Activated T-helper 1 cell treated with anti-CD3 and anti-CD28 coated beads, Interleukin-12 subunit alpha, Interleukin-12 subunit beta, Interleukin-2, Interleukin-4 antibody, amounts not matched to agents 30 ng/mL and 10 ng/mL and 1 ng/mL, durations not matched to agents 14 hours and 24 hours and 36 hours (primary cell): Measurements from ENCODE around the gene LRP8. TPM values are rescaled to one million over a fixed set of nuclear protein-coding genes. Genes with fewer than 3 reads are reported as not detected.

Source experiments
- DNase-seq: peaks from one replicate; pipeline ENCODE4 v3.0.0; 2021; ENCODE audit warnings: low spot score
- H3K27ac Mint-ChIP-seq: one replicate; pipeline ENCODE4 v1.8.0; 2021; ENCODE audit warnings: mild to moderate bottlenecking, mixed read lengths
- H3K27me3 Mint-ChIP-seq: one replicate; pipeline ENCODE4 v1.8.0; 2022; ENCODE audit warnings: mild to moderate bottlenecking, moderate library complexity, mixed read lengths; ENCODE audit not compliant: insufficient read depth
- H3K36me3 Mint-ChIP-seq: one replicate; pipeline ENCODE4 v1.8.0; 2021; ENCODE audit warnings: low read depth, mixed read lengths
- H3K4me1 Mint-ChIP-seq: one replicate; pipeline ENCODE4 v1.8.0; 2021; ENCODE audit warnings: low read depth, mixed read lengths
- H3K4me3 Mint-ChIP-seq: one replicate; pipeline ENCODE4 v1.8.0; 2021; ENCODE audit warnings: mild to moderate bottlenecking, moderate library complexity, mixed read lengths
- H3K9me3 Mint-ChIP-seq: one replicate; pipeline ENCODE4 v1.8.0; 2021; ENCODE audit warnings: mixed read lengths
- intact Hi-C: fragments of 100-400 bp; cut with micrococcal nuclease; formaldehyde crosslinking; loops from one replicate; pipeline ENCODE4 v1.15.1; 2024
- total RNA-seq: library from RNA; stranded (reverse); gene quantifications from 2 replicates; pipeline ENCODE4 v1.2.3, GENCODE V29; 2022

LRP8 gene
- total RNA-seq, 1 donor from 2014 or later: 87.4 TPM

GRCh38 chr1:53330819-53331218 lies 2.9 kb upstream of the LRP8 start:
- Mint-ChIP-seq H3K27ac (no peak overlapping the region), H3K27me3 (no peaks in the 10 kb centered on the region), H3K36me3 (peaks cover 7% of the 10 kb centered on the region), H3K9me3 (no peaks in the 10 kb centered on the region), H3K4me3 (no peak overlapping the region), H3K4me1 (peaks cover 14% of the 10 kb centered on the region)
- intact Hi-C loops: no loop called here
- no peak for DNase-seq

- DNase-seq: peak; percentile 4
- Mint-ChIP-seq H3K27ac (peak overlapping the region; percentile 99), H3K4me3 (peak overlapping the region; percentile 99), H3K36me3 (peaks cover 22% of the 10 kb centered on the region), H3K9me3 (no peaks in the 10 kb centered on the region), H3K4me1 (peaks cover 24% of the 10 kb centered on the region), H3K27me3 (no peaks in the 10 kb centered on the region)
- intact Hi-C loops: loop anchor here (5.0 to 10.0 kb wide), 9 partner anchors 37 to 1714 kb away; partner anchors contain the start of genes CC2D1B, IFT25, LRRC42 and OSBPL9
Measured at GRCh38 chr1:53328541-53329499, 950 bp upstream of the LRP8 start.

- Mint-ChIP-seq H3K27me3 (no peaks in the 10 kb centered on the region), H3K4me1 (peaks cover 39% of the 10 kb centered on the region), H3K27ac (peak overlapping the region; percentile 97), H3K4me3 (peak overlapping the region; percentile 96), H3K36me3 (peaks cover 25% of the 10 kb centered on the region), H3K9me3 (no peaks in the 10 kb centered on the region)
- intact Hi-C loops: loop anchor here (2.0 to 10.0 kb wide), 12 partner anchors 35 to 1713 kb away; partner anchors contain the start of genes CC2D1B, IFT25, LRRC42 and NDC1
- peak; percentile 47 for DNase-seq
Measured at GRCh38 chr1:53327182-53327913, 522 bp downstream of the LRP8 start.

GRCh38 chr1:53326598-53327181 lies 1.2 kb downstream of the LRP8 start:
- peaks cover 44% of the 10 kb centered on the region for H3K4me1 Mint-ChIP-seq
- no peaks in the 10 kb centered on the region for H3K9me3 Mint-ChIP-seq
- H3K27ac Mint-ChIP-seq: peak overlapping the region; percentile 97
- H3K36me3 Mint-ChIP-seq: peaks cover 29% of the 10 kb centered on the region
- intact Hi-C loops: loop anchor here (1.0 to 10.0 kb wide), 21 partner anchors 34 to 1712 kb away; partner anchors contain the start of genes CC2D1B, CPT2, CZIB and IFT25
- H3K4me3 Mint-ChIP-seq: peak overlapping the region; percentile 96
- no peaks in the 10 kb centered on the region for H3K27me3 Mint-ChIP-seq
- DNase-seq: no peak

- peak; percentile 94 for DNase-seq
- Mint-ChIP-seq H3K27me3 (no peaks in the 10 kb centered on the region), H3K4me3 (peak overlapping the region; percentile 96), H3K36me3 (peaks cover 29% of the 10 kb centered on the region), H3K27ac (peak overlapping the region; percentile 96), H3K9me3 (no peaks in the 10 kb centered on the region), H3K4me1 (peaks cover 44% of the 10 kb centered on the region)
- intact Hi-C loops: loop anchor here (1.0 to 10.0 kb wide), 21 partner anchors 34 to 1711 kb away; partner anchors contain the start of genes CC2D1B, CPT2, CZIB and IFT25
Measured at GRCh38 chr1:53326088-53326597, 1.7 kb downstream of the LRP8 start.

- Mint-ChIP-seq H3K4me3 (peak overlapping the region; percentile 96), H3K9me3 (no peaks in the 10 kb centered on the region), H3K36me3 (peaks cover 33% of the 10 kb centered on the region), H3K27ac (peak overlapping the region; percentile 96), H3K27me3 (no peaks in the 10 kb centered on the region), H3K4me1 (peaks cover 44% of the 10 kb centered on the region)
- peak; percentile 2 for DNase-seq
- intact Hi-C loops: loop anchor here (1.0 to 10.0 kb wide), 21 partner anchors 33 to 1711 kb away; partner anchors contain the start of genes CC2D1B, CPT2, CZIB and IFT25
Measured at GRCh38 chr1:53325326-53326087, 2.4 kb downstream of the LRP8 start.

GRCh38 chr1:53324728-53325297 lies 3.1 kb downstream of the LRP8 start:
- no peak for DNase-seq
- Mint-ChIP-seq H3K27me3 (no peaks in the 10 kb centered on the region), H3K36me3 (peaks cover 35% of the 10 kb centered on the region), H3K4me1 (peaks cover 44% of the 10 kb centered on the region), H3K27ac (peak overlapping the region; percentile 70), H3K9me3 (no peaks in the 10 kb centered on the region), H3K4me3 (peak overlapping the region; percentile 96)
- intact Hi-C loops: loop anchor here (5.0 to 10.0 kb wide), 9 partner anchors 33 to 1710 kb away; partner anchors contain the start of genes CC2D1B, IFT25, LRRC42 and OSBPL9

- Mint-ChIP-seq H3K27ac (peak overlapping the region; percentile 70), H3K4me1 (peaks cover 44% of the 10 kb centered on the region), H3K36me3 (peaks cover 35% of the 10 kb centered on the region), H3K27me3 (no peaks in the 10 kb centered on the region), H3K9me3 (no peaks in the 10 kb centered on the region), H3K4me3 (peak overlapping the region; percentile 96)
- intact Hi-C loops: loop anchor here (10.0 kb wide), 1 partner anchor 1710 kb away; the partner anchor contains the start of gene OSBPL9
- no peak for DNase-seq
Measured at GRCh38 chr1:53324321-53324720, 3.5 kb downstream of the LRP8 start.

- peak overlapping the region; percentile 43 for H3K27ac Mint-ChIP-seq
- H3K36me3 Mint-ChIP-seq: peaks cover 37% of the 10 kb centered on the region
- no peaks in the 10 kb centered on the region for H3K27me3 Mint-ChIP-seq
- intact Hi-C loops: loop anchor here (10.0 kb wide), 1 partner anchor 1709 kb away; the partner anchor contains the start of gene OSBPL9
- H3K4me1 Mint-ChIP-seq: peaks cover 46% of the 10 kb centered on the region
- no peak for DNase-seq
- H3K9me3 Mint-ChIP-seq: no peaks in the 10 kb centered on the region
- H3K4me3 Mint-ChIP-seq: no peak overlapping the region
Measured at GRCh38 chr1:53323316-53323715, 4.6 kb downstream of the LRP8 start.

GRCh38 chr1:53321776-53322602 lies 5.9 kb downstream of the LRP8 start:
- Mint-ChIP-seq H3K4me3 (no peak overlapping the region), H3K9me3 (no peaks in the 10 kb centered on the region), H3K27me3 (no peaks in the 10 kb centered on the region), H3K27ac (peak overlapping the region; percentile 27), H3K36me3 (peaks cover 42% of the 10 kb centered on the region), H3K4me1 (peaks cover 55% of the 10 kb centered on the region)
- intact Hi-C loops: loop anchor here (10.0 kb wide), 1 partner anchor 1707 kb away; the partner anchor contains the start of gene OSBPL9
- no peak for DNase-seq
